CD4-positive, alpha-beta T cell treated with Interleukin-21 for 1 hour (primary cell): Measurements from ENCODE around the gene GAMT.

Source experiments
- DNase-seq: peaks from one replicate; pipeline ENCODE4 v3.0.0-alpha.2; 2020

GAMT gene

DNA sequence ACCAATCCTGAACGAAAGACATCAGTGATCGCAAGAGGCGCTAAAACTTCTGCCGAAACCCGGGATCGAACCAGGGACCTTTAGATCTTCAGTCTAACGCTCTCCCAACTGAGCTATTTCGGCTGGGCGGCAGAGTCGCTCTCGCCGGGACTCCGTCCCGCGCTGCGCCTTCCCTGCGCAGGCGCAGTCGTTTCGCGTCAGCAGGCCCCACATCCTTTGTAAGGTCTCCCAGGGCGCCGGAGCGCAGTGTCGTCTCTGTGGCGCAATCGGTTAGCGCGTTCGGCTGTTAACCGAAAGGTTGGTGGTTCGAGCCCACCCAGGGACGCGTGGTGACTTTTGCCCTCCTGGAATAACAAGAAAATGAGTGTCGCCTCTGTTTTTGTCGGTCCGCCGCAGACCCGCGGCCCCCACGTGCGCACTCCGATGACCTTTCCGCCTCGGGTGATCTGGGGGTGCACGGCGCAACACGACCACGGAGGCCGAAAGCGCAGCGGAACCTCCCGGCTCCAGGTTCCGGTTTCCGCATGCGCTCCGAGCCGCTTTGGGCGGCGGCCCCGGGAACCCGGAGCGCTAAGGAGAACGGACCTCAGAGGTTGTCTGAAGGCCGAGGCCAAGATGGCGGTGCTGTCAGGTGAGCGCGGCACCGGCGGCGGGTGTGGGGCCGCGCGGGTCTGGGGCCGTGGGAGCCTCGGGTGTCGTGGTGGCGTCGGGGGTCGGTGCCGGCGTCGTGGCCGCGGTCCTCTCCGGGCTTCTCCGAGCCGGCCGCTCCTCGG, 17.8 kb downstream of the GAMT start, which contains the start of gene NDUFS7:
Gene NDUFS7 (plus strand): TSS at position 596 of the 773 bp plus-strand sequence. CDS start 20 bp downstream, at position 616.
- DNase-seq = peak; percentile 96

DNA sequence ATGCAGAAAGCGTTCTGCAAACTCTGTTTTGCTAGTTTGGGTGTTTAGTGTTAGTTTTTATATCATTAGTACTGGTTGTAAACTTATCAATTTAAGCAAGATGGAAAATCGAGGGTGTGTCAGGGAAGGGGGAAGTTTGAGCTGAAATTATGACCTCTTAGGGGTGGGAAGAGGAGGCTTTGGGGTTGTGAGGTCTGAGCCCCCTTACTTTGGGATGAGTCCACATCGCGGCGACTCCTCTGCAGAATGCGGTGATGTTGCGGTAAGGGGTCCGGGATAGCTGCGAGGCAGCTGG, 18.4 kb downstream of the GAMT start:
- no peak for DNase-seq

DNA sequence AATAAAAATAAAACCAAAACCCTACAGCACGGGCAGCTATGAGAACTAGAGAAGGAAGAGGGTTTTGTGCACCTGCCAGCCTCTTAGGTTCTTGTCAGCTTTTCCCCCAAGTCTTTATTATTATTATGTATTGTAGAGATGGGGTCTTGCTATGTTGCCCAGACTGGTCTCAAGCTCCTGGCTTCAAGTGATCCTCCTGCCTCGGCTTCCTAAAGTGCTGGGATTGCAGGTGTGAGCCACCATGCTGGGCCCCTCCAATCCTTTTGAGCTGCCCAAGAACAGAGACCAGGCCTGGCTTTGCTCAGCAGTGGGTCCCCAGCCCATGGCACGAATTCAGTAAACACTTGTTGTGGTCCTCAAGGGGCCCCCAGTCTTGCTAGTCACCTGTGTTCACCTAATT, 19.1 kb downstream of the GAMT start:
- no peak for DNase-seq

DNA sequence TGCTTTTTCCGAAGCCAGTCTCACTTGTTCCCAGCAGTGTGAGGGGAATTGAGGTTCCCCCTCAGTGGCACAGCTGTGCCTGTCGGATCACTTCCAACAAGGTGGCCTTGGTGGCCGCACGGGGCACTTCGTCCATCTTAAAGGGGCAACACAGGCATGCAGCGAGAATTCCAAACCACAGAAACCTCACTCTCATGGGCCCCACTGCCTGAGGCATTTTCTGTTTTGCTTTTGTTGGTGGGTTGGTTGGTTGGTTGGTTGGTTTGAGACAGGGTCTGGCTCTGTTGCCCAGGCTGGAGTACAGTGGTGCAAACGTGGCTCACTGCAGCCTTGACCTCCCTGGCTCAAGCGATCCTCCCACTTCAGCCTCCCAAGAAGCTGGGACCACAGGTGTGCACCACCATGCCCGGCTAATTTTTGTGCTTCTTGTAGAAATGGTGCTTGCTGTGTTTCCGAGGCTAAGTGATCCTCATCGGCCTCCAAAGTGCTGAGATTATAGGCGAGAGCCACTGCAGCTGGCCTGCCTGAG, 21.3 kb downstream of the GAMT start:
- no peak for DNase-seq

DNA sequence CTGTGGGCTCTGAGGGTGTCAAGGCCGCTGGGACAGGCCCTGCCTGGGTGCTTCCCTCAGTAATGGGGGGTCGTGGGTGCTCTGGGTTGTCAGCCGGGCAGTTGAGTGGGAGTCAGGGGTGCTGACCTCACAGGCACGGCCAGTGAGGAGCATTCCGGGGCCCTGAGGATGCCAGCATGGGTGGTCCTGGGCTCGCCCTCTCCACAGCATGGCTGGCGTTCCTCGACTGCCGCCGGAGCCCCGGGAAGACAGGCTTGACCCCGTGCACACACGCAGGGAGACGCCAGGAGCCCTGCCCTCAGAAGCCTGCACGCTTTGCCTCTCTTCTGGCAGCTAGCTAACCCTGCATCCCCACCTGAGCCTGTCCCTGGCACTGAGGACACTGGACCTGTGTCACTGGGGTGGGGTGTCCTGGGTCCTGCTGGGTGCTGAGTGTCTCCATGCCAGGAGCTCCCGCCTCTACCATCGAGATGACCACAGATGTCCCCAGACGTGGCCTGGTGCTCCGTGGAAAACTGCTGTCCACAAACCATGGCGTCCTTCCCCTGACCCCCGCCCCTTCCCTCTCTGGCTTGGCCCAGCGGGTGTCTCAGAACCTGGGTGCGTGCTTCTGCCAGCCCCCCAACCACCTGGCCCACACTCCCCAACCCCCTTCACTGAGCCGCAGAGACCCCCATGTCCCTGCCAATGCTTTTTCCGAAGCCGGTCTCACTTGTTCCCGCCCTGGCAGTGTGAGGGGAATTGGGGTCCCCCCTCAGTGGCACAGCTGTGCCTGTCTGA, 22.0 kb downstream of the GAMT start:
- no peak for DNase-seq

DNA sequence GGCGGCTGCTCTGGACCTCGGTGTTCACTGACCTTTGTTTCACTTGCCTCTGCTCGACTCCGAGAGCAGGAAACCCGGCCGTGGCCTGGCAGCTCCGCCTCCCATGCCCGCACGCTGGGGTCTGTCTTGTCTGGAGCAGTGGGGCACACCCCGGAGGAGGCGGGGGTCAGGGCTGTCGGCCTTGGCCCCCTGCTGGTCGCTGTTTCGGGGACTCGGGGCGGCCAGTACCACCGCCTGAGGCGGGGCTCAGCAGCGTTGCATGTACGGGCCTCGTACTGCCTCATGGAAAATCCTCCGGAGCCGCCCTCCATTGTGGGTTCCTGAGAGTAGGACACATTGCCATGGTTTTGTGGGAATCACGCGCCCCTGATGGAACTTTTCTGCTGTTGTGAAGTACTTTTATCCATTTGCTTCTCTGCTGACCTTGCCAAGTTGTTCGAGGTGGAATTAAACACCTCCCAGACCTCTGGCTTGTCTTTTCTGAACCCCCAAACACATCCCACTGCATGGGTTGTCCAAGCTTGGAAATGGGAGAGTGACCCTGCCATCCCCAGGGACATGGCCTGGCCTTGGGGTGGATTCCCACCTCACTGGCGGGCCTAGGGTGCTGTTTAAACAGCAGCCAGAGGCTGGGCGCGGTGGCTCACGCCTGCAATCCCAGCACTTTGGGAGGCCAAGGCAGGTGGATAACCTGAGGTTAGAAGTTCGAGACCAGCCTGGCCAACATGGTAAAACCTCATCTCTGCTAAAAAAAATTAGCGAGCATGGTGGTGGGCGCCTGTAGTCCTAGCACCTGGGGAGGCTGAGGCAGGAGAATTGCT, 23.2 kb downstream of the GAMT start:
- DNase-seq = no peak

DNA sequence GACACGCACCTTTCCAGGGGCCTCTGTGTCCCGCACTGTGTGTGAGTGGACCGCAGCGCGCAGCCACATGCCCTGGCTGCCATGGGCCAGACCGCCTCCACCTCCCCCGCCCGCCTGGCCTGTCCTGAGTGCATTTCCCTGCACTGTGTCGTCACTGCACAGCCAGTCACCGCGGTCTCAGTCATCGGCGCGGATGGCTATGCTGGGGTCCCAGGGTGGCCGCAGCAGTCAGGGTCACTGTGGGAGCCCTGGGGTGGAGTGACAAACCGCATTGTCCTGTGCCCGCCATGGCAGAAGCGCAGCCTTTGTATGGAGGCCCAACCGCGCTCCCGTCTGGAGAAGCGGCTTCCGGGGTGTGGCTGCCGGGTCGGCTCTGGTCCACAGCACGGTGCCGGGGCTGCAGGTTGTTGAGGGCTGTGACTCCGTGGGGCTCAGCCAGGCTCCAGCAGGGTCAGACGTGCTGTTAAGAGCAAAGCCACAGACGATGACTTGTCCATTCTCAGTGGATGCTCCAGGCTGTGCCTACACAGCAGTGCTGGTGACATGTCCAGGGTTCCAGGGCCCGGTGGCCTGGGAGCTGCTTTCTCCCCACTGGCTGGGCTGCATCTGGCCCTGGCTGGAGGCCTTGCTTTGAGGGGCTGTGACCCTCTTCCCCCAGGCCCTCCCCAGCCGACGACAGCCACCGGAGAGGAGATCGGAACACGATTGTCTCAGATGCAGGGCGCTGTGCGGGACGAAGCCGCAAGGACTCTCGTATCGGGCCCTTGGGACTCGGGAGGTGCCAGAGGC, 24.0 kb downstream of the GAMT start:
- no peak for DNase-seq

DNA sequence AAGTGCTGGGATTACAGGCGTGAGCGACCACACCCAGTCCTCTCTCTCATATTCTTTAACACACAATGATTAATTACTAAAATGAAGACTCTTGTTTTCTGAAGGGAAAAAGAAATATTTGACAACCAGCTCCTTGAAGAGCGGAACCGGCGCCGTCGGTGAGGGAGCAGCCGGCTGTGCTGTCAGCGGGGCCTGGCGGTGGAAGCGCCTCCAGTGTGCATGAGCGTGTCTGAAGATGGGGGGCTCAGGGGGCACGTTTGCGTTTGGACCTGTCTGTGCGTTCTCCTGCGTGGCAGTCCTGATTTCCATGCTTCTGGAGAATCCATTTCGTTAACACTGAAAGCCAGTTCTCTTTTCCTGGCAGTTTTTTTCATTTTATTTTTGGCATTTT, 24.9 kb downstream of the GAMT start:
- DNase-seq = no peak

DNA sequence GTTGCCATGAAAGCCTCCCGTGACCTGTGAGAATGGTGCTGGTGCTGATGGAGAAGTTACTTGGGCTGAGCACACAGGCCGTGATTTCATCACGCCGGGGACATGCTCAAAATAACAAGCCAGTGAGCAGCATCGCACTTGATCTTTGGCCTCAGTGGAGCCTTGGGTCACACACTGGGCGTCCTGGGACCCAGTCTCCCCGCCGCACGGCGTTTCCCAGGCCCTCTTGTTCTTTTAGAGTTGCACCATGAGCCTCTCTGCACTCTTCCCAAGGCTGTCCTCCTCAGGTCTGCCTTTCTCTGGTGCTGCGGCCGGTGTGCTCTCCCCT, 27.1 kb downstream of the GAMT start:
- no peak for DNase-seq

DNA sequence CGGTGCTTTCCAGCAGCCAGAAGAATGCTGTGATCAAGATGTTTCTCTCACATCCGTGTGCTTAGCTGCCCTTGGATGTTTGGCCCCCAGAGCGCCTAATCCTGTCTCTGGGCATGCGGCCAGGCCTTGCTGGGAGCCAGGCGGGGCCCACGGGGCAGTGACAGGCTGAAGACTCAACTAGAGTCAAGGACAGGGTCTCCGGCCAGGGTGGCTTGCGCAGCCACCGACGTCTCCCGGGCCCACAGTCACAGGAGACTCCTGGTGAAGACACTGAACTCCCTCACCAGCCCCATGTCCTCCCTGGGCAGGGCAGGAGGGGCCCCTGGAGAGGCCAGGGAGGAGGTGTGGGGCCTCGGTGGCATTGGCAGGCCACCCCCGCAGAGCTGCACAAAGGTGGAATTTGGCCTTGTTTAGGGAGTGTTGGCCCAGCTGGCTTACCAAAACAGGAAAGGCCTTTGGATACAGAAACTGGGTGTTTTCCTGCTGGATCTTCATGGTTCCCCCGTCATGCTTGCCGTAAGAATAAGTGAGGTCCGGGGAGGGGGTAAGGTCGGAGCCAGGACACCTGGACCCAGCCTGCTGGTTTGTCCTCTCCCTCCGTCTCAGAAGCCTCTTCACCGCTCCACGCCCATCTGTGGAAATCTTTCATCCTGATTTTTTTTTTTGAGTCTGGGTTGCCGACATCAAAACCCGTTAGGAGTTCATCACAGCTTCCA, 27.6 kb downstream of the GAMT start:
- DNase-seq = no peak

DNA sequence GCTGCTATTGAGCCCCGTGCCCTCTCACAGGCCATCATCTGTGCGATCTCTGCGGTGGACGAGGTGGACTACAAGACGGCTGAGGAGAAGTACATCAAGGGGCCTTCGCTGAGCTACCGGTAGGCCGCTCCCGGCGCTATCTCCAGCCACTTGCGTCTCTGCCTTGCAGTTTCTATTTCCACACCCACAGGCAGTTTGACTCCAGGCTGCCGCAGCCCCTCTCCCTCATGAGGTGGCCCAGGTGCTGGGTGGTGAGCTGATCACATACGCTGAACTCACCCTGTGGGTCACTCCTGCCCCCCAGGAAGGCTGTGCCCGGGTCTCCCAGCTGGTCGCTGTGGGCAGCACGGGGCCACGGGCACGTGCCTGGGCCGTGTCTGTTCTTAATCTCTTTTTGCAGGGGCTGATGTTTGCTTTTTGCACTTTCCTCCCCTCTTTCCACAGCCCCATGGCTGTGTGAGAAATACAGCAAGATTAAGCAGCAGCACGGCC, 28.3 kb downstream of the GAMT start:
- DNase-seq = no peak

DNA sequence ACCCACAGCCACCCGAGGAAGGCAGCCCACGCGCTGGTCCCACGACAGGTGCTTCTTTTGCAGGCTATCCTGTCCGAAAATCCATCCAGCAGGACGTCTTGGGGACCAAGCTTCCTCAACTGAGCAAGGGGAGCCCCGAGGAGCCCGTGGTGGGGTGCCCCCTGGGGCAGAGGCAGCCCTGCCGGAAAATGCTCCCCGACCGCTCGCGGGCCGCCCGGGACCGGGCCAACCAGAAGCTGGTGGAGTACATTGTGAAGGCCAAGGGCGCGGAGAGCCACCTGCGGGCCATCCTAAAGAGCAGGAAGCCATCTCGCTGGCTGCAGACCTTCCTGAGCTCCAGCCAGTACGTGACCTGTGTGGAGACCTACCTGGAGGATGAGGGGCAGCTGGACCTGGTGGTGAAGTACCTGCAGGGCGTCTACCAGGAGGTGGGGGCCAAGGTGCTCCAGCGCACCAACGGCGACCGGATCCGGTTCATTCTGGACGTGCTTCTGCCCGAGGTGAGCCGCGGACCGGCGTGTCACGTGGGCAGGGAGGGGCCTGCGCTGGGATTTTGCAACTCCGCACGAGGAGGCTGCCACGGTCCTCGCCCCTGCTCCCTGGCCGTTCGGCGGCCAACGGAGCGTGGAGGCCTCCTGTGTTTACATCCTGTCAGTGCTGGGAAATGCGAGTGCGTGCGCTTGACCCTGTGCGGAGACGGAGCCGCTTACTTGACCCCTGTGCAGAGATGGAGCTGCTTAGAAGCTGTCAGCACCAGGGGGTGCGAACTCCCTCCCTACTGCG, 30.6 kb downstream of the GAMT start:
- DNase-seq = no peak

DNA sequence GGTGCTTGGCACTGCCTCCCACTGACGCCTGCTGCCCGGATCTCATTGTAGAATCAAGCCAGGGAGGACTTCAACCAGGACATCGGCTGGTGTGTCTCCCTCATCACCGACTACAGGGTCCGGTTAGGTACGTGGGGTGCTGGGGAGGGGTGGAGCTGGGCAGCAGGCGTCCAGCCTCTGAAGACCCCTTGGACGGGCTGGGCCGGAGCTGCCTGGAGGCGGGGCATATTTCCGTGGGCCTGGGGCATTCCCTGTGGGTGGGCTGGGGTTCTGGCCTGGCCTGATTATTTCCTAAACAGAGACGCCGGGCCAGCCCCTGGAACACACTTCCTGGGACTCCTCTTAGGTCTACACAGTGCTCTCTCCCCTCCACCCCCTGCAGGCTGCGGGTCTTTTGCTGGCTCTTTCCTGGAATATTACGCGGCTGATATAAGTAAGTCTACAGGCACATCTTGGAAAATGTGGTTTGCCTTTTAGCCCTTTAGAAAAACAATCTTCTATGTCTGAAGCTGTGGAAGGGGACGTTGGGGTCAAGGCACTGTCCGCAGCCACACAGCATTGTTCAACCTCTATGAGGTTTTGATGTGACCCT, 32.0 kb downstream of the GAMT start:
- no peak for DNase-seq

DNA sequence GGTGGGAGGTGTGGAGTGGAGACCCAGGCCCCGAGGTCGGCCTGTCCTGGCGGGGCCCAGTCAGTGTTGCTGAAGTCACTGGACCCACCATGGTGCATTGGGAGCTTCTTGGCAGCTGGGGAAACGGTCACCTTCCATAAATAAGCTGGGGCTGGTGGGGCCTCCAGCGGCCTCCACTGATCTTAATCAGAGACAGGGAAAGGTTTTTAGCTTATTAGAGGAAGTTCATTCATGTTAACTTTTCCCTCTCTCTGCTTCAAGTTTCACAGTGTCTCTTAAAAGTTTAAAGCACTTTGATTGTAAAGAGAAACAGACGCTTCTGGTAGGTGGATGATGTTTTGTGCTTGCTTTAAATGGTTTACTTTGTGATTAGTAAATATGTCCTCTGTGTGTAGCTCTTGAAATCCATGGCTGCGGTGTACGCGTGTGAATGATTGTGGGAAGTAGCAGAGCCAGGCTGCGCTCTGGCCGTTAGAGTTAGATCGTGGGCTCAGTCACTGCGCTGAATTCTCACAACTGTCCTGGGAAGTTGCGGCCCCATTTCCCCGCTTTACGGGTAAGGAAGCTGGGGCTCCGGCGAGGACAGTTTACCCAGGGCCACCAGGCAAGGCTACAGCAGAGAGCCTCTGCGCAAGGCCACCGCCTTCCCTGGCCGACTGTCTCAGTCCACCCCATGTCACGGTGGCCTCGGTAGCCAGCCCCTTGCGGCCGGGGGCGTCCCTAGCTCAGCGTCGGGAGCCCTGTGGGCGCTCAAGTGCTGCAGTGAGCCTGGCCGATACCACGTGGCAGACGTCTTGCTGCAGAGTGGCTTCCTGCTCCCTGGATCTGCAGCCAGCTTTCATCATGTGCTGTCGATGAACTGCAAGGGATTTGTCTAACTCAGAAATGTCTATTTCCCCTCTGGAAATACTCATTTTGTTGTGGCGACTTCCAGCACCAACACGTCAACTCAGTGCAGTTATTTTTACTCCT, 34.2 kb downstream of the GAMT start:
- DNase-seq = no peak

DNA sequence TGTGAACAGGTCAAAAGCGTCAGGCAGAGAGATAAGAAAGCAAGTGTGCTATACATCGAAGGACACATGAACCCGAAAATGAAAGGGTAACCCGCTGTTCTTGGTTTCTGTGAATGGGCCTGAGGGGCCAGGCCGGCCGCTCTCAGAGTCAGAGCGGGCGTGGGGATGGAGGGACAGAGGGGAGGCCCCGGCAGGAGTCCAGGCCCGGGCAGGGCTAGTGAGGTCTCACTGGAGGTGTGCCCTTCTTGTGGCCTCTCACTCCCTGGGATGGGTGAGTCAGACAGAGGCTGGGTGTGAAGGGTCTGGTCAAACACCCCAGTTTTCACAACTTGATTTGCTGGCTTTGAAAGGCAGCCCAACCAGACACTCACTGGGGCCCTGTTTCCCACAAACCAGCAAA, 35.0 kb downstream of the GAMT start:
- no peak for DNase-seq

DNA sequence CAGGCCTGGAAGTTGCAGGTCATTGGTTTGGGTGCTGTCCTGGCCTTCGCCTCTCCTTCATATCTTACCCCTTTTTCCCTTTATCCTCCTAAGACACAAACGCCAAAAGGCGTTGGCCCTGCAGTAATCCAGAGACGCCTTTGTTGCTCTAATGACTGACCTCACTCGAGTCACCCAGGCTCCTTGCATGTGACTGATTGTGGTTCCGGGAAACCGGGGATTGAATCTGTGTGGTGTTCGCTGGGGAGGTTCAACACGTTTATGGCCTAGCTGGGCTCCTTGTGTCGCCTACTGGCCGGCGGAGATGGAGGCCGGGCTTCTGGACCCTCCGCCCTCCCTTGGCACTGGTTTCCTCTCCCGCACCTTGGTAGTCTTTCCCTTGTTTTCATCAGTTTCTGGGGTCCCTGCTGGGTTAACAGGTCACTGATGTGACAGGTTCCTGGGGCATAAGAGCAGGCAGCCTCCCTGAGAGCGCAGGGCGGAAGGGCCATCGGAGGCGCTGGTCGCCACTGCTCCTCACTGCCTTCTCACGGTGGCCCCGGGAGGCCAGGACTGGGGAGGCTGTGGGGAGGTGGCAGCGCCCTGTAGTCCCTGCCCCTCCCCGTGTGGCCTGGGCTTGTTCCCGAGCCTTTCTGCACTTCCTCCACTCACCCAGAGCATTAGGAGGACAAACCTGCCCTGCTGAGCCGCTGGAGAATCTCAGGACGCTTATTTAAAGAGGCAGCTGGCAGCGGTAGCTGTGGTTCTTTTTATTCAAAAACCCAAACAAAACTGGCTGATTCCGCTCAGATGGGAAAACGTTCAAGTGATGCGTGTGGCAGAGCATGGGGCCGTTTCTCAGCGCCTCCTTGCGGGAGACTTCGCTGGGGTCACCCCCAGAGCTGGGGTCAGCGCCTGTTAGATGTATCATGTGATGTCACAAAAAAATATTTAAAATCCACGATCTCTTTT, 35.7 kb downstream of the GAMT start:
- DNase-seq = no peak

DNA sequence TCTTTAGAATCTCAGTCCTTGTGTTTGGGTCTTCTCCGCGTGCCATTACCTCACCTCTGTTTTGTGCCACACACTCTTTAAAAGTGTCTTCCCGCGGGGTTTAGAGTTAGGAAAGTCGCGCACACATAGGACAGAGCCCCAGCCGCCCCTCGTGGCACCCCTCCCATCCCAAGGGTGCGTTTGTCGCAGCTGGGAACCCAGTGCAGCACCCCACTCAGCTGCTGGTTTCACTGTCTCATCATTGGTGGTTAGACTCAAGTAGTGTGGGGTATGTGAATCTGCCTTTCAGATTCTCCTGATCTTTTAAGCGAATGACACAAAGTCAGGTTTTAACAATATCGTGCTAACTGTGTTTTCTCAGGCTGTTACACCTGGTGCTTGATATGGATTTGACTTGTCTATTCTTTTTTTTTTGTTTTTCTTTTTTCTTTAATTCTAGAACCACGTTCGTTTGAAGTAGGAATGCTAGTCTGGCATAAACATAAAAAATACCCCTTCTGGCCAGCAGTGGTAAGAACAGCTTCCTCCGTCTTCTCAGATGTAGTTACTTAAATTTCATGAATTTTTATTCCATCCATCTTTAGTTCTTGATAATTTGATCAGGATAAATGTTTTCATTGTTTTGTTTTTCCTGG, 37.2 kb downstream of the GAMT start:
- peak; percentile 19 for DNase-seq

DNA sequence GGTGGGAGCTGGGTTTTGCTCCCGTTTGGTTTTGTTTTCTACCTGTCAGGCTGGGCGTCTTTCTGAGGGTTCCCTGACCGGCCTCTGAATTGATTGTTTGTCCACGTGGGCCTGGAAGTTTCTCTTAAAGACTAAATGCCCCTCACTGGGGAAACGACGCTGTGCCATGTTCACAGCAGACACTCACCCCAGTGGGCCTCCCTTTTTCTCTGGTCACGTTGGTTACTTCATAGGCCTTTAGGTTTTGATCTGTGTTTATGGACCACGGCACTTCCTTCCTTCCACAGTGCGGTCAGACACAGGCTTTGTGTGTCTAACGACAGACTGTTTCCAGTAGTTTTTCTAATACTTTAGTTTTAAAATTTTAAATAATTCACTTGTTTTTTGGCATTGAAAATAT, 37.7 kb downstream of the GAMT start:
- peak; percentile 58 for DNase-seq
